ENCODE data around the gene SUMO1. TPM values are rescaled to one million over a fixed set of nuclear protein-coding genes. Genes with fewer than 3 reads are reported as not detected.

Gene SUMO1
- total and polyA plus RNA-seq, 9 of the 15 experiments (the other 6 are each of a cell fraction or from before 2014, with no cell fraction given): 63.7 to 292 (median 92.0) TPM

DNA sequence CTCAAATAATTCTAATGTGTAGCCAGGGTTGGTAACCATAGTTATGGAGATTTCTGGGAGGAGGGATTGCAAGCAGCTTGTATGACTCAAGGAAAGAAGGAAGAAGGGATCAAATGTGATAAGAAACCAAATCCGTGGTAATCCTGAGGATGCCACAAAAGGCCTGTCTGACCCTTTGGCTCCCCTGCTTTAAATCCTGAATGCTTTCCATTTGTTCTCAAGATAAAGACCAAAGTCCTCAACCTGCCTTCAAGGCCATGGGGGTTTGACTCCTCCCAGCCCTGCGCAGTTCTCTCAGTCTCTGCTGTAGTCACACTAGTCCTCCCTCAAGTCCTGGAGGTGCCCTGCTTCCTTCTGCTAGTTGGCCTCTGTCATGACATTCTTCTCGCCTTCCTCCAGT, 74.0 kb downstream of the SUMO1 start:
- intact Hi-C loops (cut with micrococcal nuclease) (loop anchor here (5.0 kb wide), 1 partner anchor 57 kb away; no protein-coding TSS in a partner anchor), in situ Hi-C loops (cut with MboI) (no loop called here)
- H2AFZ ChIP-seq (ENCODE audit: low read depth, low read length): no peak overlapping the region
- H3K27ac ChIP-seq (ENCODE audit: extremely low read depth, low read depth, low read length): no peak overlapping the region
- TF ChIP-seq ESRRB (CRISPR knock-in tag; IDR thresholded peaks at IDR 0.05; ENCODE audit: borderline replicate concordance) (no peak), MCM2 (IDR thresholded peaks at IDR 0.05; ENCODE audit: low read depth) (no peak), KDM2B (CRISPR knock-in tag; IDR thresholded peaks at IDR 0.05) (no peak)
- TF ChIP-seq, protein P1, sequence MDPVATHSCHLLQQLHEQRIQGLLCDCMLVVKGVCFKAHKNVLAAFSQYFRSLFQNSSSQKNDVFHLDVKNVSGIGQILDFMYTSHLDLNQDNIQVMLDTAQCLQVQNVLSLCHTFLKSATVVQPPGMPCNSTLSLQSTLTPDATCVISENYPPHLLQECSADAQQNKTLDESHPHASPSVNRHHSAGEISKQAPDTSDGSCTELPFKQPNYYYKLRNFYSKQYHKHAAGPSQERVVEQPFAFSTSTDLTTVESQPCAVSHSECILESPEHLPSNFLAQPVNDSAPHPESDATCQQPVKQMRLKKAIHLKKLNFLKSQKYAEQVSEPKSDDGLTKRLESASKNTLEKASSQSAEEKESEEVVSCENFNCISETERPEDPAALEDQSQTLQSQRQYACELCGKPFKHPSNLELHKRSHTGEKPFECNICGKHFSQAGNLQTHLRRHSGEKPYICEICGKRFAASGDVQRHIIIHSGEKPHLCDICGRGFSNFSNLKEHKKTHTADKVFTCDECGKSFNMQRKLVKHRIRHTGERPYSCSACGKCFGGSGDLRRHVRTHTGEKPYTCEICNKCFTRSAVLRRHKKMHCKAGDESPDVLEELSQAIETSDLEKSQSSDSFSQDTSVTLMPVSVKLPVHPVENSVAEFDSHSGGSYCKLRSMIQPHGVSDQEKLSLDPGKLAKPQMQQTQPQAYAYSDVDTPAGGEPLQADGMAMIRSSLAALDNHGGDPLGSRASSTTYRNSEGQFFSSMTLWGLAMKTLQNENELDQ (CRISPR knock-in tag; IDR thresholded peaks at IDR 0.05; ENCODE audit: borderline replicate concordance): no peak
- TF ChIP-seq, protein P2, sequence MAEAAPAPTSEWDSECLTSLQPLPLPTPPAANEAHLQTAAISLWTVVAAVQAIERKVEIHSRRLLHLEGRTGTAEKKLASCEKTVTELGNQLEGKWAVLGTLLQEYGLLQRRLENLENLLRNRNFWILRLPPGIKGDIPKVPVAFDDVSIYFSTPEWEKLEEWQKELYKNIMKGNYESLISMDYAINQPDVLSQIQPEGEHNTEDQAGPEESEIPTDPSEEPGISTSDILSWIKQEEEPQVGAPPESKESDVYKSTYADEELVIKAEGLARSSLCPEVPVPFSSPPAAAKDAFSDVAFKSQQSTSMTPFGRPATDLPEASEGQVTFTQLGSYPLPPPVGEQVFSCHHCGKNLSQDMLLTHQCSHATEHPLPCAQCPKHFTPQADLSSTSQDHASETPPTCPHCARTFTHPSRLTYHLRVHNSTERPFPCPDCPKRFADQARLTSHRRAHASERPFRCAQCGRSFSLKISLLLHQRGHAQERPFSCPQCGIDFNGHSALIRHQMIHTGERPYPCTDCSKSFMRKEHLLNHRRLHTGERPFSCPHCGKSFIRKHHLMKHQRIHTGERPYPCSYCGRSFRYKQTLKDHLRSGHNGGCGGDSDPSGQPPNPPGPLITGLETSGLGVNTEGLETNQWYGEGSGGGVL (CRISPR knock-in tag; IDR thresholded peaks at IDR 0.05): no peak
- no peaks in the 10 kb centered on the region for H3K79me2 ChIP-seq (ENCODE audit: control insufficient read depth, insufficient read depth, low read length)
- no peaks in the 10 kb centered on the region for H3K9me1 ChIP-seq (ENCODE audit: control insufficient read depth, insufficient read depth, low read length)
- POLR2A ChIA-PET: interaction anchor here (1.2 kb wide), 1 partner anchor 8 kb away, joined by 3 read pairs; no protein-coding TSS in a partner anchor
- no peaks in the 10 kb centered on the region for H3K9me3 ChIP-seq (replicated peaks; ENCODE audit: control insufficient read depth, insufficient read depth, low read depth, low read length)
- no peak overlapping the region for H3K4me2 ChIP-seq (ENCODE audit: insufficient read depth, low read length)
- FAIRE-seq (no peak), DNase-seq (ENCODE audit: extremely low read depth in 1 of 4, low spot score in 3 of 4) (no peak), ATAC-seq (no peak)
- no peak overlapping the region for H3K9ac ChIP-seq (ENCODE audit: insufficient read depth in 1 of 2, low read depth in 2 of 2, low read length in 2 of 2)
- H3K36me3 ChIP-seq (ENCODE audit: control insufficient read depth, insufficient read depth, low read length): no peaks in the 10 kb centered on the region
- no TSS peak for BruUV-seq (replicated peaks)
- H4K20me1 ChIP-seq (replicated peaks; ENCODE audit: control insufficient read depth, insufficient read depth, low read length): no peaks in the 10 kb centered on the region
- CTCF ChIA-PET (ENCODE audit: low intra/inter-chr PET ratio): interaction anchor here (0.6 kb wide), 1 partner anchor 58 kb away, joined by 3 read pairs; no protein-coding TSS in a partner anchor
- H3K4me1 ChIP-seq (replicated peaks in 1 of 2; ENCODE audit: control insufficient read depth in 2 of 2, insufficient read depth in 2 of 2, low read length in 2 of 2): no peaks in the 10 kb centered on the region
- H3K27me3 ChIP-seq (ENCODE audit: control insufficient read depth in 2 of 2, insufficient read depth in 2 of 2, low read length in 2 of 2): peaks cover 3 to 7% of the 10 kb centered on the region in 2 experiments; a peak in 3 of 5 replicates
- H3K4me3 ChIP-seq: no peak overlapping the region
- 0% methylated on average over 3 of the region's 3 CpGs for WGBS (ENCODE audit: insufficient coverage, low coverage, missing lambda C conversion rate)

All from K562 (cell line).